Neural cell (in vitro differentiated cells): ENCODE results near the gene GALNT11. TPM values are rescaled to one million over a fixed set of nuclear protein-coding genes. Genes with fewer than 3 reads are reported as not detected.
"Not testable (repeated sequence)": the region's sequence is repeated elsewhere in the genome, so short reads cannot be mapped to it uniquely, and the experiment has no call there.

ENCODE experiments used
- H2AFZ ChIP-seq: fragments of 200-600, 300-800 bp; sonication (generic), shearing (Covaris generic); 2 replicates; pipeline ENCODE4 v1.6.0; 2014; ENCODE audit warnings: low read depth, mild to moderate bottlenecking, antibody characterized with exemption, low read length, moderate library complexity
- H3F3A ChIP-seq: fragments of 200-600 bp; shearing (Covaris generic); 2 replicates; pipeline ENCODE4 v1.6.1; 2016; ENCODE audit warnings: mild to moderate bottlenecking, moderate library complexity, mixed read lengths, antibody characterized with exemption, low read length; ENCODE audit not compliant: insufficient read depth, poor library complexity, severe bottlenecking
- H3K27ac ChIP-seq: fragments of 200-600, 300-800 bp; sonication (generic), shearing (Covaris generic); 2 replicates; pipeline ENCODE4 v1.5.1; 2014; ENCODE audit warnings: mild to moderate bottlenecking, low read length, moderate library complexity
- H3K27me3 ChIP-seq: fragments of 300-800, 200-600 bp; sonication (generic), shearing (Covaris generic); 2 replicates; pipeline ENCODE4 v1.6.0; 2014; ENCODE audit warnings: mild to moderate bottlenecking, low read depth, low read length, moderate library complexity; ENCODE audit not compliant: insufficient read depth
- H3K36me3 ChIP-seq: fragments of 300-800, 200-600 bp; sonication (generic), shearing (Covaris generic); 2 replicates; pipeline ENCODE4 v1.5.1; 2014; ENCODE audit warnings: mild to moderate bottlenecking, antibody characterized with exemption, low read length, moderate library complexity; ENCODE audit not compliant: insufficient read depth
- H3K4me2 ChIP-seq: fragments of 300-800, 200-600 bp; sonication (generic), shearing (Covaris generic); 2 replicates; pipeline ENCODE4 v1.6.0; 2014; ENCODE audit warnings: mild to moderate bottlenecking, low read length
- H3K4me3 ChIP-seq: fragments of 300-800, 200-600 bp; sonication (generic), shearing (Covaris generic); 2 replicates; pipeline ENCODE4 v1.5.1; 2014; ENCODE audit warnings: mild to moderate bottlenecking, low read length, moderate library complexity
- H3K79me2 ChIP-seq: fragments of 200-600 bp; shearing (Covaris generic); replicated peaks from 2 replicates; pipeline ENCODE4 v1.6.0; 2014; ENCODE audit warnings: mild to moderate bottlenecking, low read length, moderate library complexity; ENCODE audit not compliant: insufficient read depth
- H3K9ac ChIP-seq: fragments of 300-800, 200-600 bp; sonication (generic), shearing (Covaris generic); 2 replicates; pipeline ENCODE4 v1.6.1; 2016; ENCODE audit warnings: mild to moderate bottlenecking, low read length, mixed read lengths
- H3K9me2 ChIP-seq: fragments of 200-600 bp; shearing (Covaris generic); 2 replicates; pipeline ENCODE4 v1.6.1; 2016; ENCODE audit warnings: mild to moderate bottlenecking, low read length, mixed read lengths; ENCODE audit not compliant: insufficient read depth
- H3K9me3 ChIP-seq: fragments of 200-600, 300-800 bp; sonication (generic), shearing (Covaris generic); 2 replicates; pipeline ENCODE4 v1.6.1; 2016; ENCODE audit warnings: mild to moderate bottlenecking, mixed run types, low read length, moderate library complexity, mixed read lengths
- H4K20me1 ChIP-seq: fragments of 200-600 bp; shearing (Covaris generic); 2 replicates; pipeline ENCODE4 v1.6.1; 2016; ENCODE audit warnings: mild to moderate bottlenecking, mixed run types; ENCODE audit not compliant: insufficient read depth
- CTCF ChIP-seq: fragments of 450-650 bp; IDR thresholded peaks from 2 replicates; pipeline ENCODE4 v1.5.1; 2014; ENCODE audit warnings: antibody characterized with exemption, mild to moderate bottlenecking, moderate library complexity; ENCODE audit not compliant: poor library complexity, severe bottlenecking
- EP300 ChIP-seq: fragments of 450-650 bp; conservative IDR thresholded peaks from 2 replicates; pipeline ENCODE4 v1.6.1; 2014; ENCODE audit warnings: antibody characterized with exemption, mild to moderate bottlenecking, moderate library complexity; ENCODE audit not compliant: poor library complexity, severe bottlenecking
- EZH2 ChIP-seq: fragments of 200-600, 300-800 bp; shearing (Covaris generic), sonication (generic); IDR thresholded peaks from 2 replicates; pipeline ENCODE4 v1.6.1; 2014; ENCODE audit warnings: antibody characterized with exemption, low read length, borderline replicate concordance, mild to moderate bottlenecking; ENCODE audit not compliant: insufficient read depth, poor library complexity, severe bottlenecking
- MXI1 ChIP-seq: fragments of 450-650 bp; conservative IDR thresholded peaks from 2 replicates; pipeline ENCODE4 v1.6.1; 2014; ENCODE audit warnings: antibody characterized with exemption, mild to moderate bottlenecking; ENCODE audit not compliant: poor library complexity, severe bottlenecking
- POLR2AphosphoS5 ChIP-seq: IDR thresholded peaks from 2 replicates; pipeline ENCODE4 v1.6.1; 2012
- RAD21 ChIP-seq: fragments of 450-650 bp; conservative IDR thresholded peaks from 2 replicates; pipeline ENCODE4 v1.6.1; 2014; ENCODE audit warnings: antibody characterized with exemption, mild to moderate bottlenecking, moderate library complexity
- REST ChIP-seq: IDR thresholded peaks from 2 replicates; pipeline ENCODE4 v1.6.1; 2012; ENCODE audit warnings: borderline replicate concordance
- SMC3 ChIP-seq: fragments of 450-650 bp; conservative IDR thresholded peaks from 2 replicates; pipeline ENCODE4 v1.6.1; 2014; ENCODE audit warnings: antibody characterized with exemption, mild to moderate bottlenecking, moderate library complexity; ENCODE audit not compliant: poor library complexity
- TAF1 ChIP-seq: IDR thresholded peaks from 2 replicates; pipeline ENCODE4 v1.6.1; 2012; ENCODE audit warnings: low read depth
- polyA plus RNA-seq: library from polyadenylated mRNA; depleted of rRNA; stranded (reverse); fragments of >200 nt; gene quantifications from 2 replicates; pipeline ENCODE4 v1.2.3, GENCODE V29; 2014

The GALNT11 gene
- polyA plus RNA-seq, 1 donor from 2014 or later, result 118 TPM

- H3K79me2 ChIP-seq, result no peaks in the 10 kb centered on the region
Observed at GRCh38 chr7:152056621-152057274, 31.3 kb downstream of the GALNT11 start.

GRCh38 chr7:152059311-152059710 is 33.8 kb downstream of the GALNT11 start:
- Histone ChIP-seq H3K36me3 (no peaks in the 10 kb centered on the region), H3K9me3 (no peaks in the 10 kb centered on the region), H3K4me2 (no peak overlapping the region), H3F3A (no peaks in the 10 kb centered on the region), H4K20me1 (no peaks in the 10 kb centered on the region), H3K9ac (no peak overlapping the region), H3K9me2 (no peaks in the 10 kb centered on the region), H3K79me2 (no peaks in the 10 kb centered on the region), H3K27ac (no peak overlapping the region), H3K27me3 (no peaks in the 10 kb centered on the region), H2AFZ (no peak overlapping the region), H3K4me3 (no peak overlapping the region)
- TF ChIP-seq MXI1, result no peak
- no peak for TF ChIP-seq REST
- TF ChIP-seq RAD21, result no peak
- TF ChIP-seq CTCF, result no peak
- TF ChIP-seq SMC3, result no peak
- no peak for TF ChIP-seq POLR2AphosphoS5
- no peak for TF ChIP-seq EP300
- no peak for TF ChIP-seq EZH2
- no peak for TF ChIP-seq TAF1

More at GRCh38 chr7:152056621-152057274, 31.3 kb downstream of the GALNT11 start:
- H3K9me3 ChIP-seq, result peaks cover 3% of the 10 kb centered on the region
- H4K20me1 ChIP-seq, result no peaks in the 10 kb centered on the region
- no peak overlapping the region for H3K4me2 ChIP-seq
- no peaks in the 10 kb centered on the region for H3K27me3 ChIP-seq
- no peaks in the 10 kb centered on the region for H3K9me2 ChIP-seq
- H3K4me3 ChIP-seq, result no peak overlapping the region
- H3K27ac ChIP-seq, result no peak overlapping the region
- H3F3A ChIP-seq, result no peaks in the 10 kb centered on the region
- TF ChIP-seq CTCF, result no peak
- TF ChIP-seq POLR2AphosphoS5, result no peak
- TF ChIP-seq EP300, result no peak
- H3K9ac ChIP-seq, result no peak overlapping the region
- no peaks in the 10 kb centered on the region for H3K36me3 ChIP-seq
- H2AFZ ChIP-seq, result no peak overlapping the region

- not testable (repeated sequence) for H3K27ac ChIP-seq, H3F3A ChIP-seq, H3K36me3 ChIP-seq, H3K4me3 ChIP-seq, H3K4me2 ChIP-seq, H4K20me1 ChIP-seq, H3K79me2 ChIP-seq, H2AFZ ChIP-seq, H3K9ac ChIP-seq, H3K9me3 ChIP-seq, H3K9me2 ChIP-seq, H3K27me3 ChIP-seq
Observed at GRCh38 chr7:152061086-152061485, 35.6 kb downstream of the GALNT11 start.

- not testable (repeated sequence) for H3K27me3 ChIP-seq, H3K9me2 ChIP-seq, H3K9ac ChIP-seq, H2AFZ ChIP-seq, H3F3A ChIP-seq, H4K20me1 ChIP-seq, H3K79me2 ChIP-seq, H3K27ac ChIP-seq, H3K4me3 ChIP-seq, H3K9me3 ChIP-seq, H3K4me2 ChIP-seq, H3K36me3 ChIP-seq
Observed at GRCh38 chr7:152063192-152063591, 37.7 kb downstream of the GALNT11 start.
